ENCODE results near the gene IFT81. TPM values are rescaled to one million over a fixed set of nuclear protein-coding genes. Genes with fewer than 3 reads are reported as not detected.

Gene IFT81
- total RNA-seq, 1 experiment from 2014 or later: 32.9 TPM

DNA sequence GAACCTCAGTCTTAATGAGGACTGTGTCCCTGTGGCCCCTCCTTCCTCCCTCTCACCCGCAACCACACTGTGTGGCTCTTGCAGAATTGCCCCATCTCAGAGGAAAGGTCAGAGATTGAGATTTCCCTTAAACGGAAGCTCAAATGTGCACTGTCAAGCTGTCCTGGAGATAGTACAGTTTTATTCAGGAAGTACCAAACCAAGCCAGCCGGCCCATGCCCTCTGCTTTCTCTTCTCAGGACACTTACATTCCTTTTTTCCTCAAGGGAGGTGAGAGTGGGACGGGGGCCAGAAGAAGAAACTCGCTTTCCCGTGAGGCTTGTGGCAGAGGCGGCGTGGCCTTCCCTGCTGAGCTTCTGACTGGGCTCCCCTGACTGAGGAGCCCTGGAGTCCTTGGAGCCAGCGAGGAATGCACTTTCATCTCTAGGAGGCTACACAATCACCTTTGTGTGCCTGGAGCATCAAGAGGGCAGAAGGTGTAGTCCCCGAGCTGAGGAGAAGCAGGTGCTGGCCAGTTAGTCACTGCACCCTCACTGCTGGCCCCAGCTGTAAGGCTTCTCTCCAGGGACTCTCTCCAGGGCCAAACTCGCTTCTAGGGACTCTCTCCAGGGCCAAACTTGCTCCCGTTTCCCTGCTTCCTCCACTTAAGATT is 132.7 kb downstream of the IFT81 start:
- no peak overlapping the region for H3K4me3 ChIP-seq (ENCODE audit: low read depth, low read length, poor library complexity, severe bottlenecking)
- no peak for DNase-seq (ENCODE audit: low spot score)
- no peak overlapping the region for H3K27ac ChIP-seq (ENCODE audit: low read depth, low read length, poor library complexity, severe bottlenecking)
- H3K27me3 ChIP-seq (replicated peaks; ENCODE audit: insufficient read depth, low read depth, low read length, poor library complexity): no peaks in the 10 kb centered on the region
- ChIA-PET CTCF (no interaction called here), POLR2A (ENCODE audit: low non-redundant PET) (interaction anchor here (0.6 kb wide), 1 partner anchor 21 kb away, joined by 3 read pairs; no protein-coding TSS in a partner anchor)
- H3K4me1 ChIP-seq (ENCODE audit: insufficient read depth, low read length, poor library complexity, severe bottlenecking): no peaks in the 10 kb centered on the region
- TF ChIP-seq EZH2 (IDR thresholded peaks at IDR 0.05; ENCODE audit: borderline replicate concordance, low read depth, low read length, poor library complexity, severe bottlenecking): no peak
- TF ChIP-seq, protein P1, sequence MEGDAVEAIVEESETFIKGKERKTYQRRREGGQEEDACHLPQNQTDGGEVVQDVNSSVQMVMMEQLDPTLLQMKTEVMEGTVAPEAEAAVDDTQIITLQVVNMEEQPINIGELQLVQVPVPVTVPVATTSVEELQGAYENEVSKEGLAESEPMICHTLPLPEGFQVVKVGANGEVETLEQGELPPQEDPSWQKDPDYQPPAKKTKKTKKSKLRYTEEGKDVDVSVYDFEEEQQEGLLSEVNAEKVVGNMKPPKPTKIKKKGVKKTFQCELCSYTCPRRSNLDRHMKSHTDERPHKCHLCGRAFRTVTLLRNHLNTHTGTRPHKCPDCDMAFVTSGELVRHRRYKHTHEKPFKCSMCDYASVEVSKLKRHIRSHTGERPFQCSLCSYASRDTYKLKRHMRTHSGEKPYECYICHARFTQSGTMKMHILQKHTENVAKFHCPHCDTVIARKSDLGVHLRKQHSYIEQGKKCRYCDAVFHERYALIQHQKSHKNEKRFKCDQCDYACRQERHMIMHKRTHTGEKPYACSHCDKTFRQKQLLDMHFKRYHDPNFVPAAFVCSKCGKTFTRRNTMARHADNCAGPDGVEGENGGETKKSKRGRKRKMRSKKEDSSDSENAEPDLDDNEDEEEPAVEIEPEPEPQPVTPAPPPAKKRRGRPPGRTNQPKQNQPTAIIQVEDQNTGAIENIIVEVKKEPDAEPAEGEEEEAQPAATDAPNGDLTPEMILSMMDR (conservative IDR thresholded peaks at IDR 0.05; ENCODE audit: low read depth, low read length): no peak
- H3K36me3 ChIP-seq (ENCODE audit: insufficient read depth, low read length, poor library complexity, severe bottlenecking): no peaks in the 10 kb centered on the region
- no peaks in the 10 kb centered on the region for H3K9me3 ChIP-seq (ENCODE audit: low read depth, low read length, poor library complexity, severe bottlenecking)
- intact Hi-C loops (cut with micrococcal nuclease; ENCODE audit: unreplicated experiment): no loop called here
- no TSS peak for BruUV-seq (replicated peaks)

DNA sequence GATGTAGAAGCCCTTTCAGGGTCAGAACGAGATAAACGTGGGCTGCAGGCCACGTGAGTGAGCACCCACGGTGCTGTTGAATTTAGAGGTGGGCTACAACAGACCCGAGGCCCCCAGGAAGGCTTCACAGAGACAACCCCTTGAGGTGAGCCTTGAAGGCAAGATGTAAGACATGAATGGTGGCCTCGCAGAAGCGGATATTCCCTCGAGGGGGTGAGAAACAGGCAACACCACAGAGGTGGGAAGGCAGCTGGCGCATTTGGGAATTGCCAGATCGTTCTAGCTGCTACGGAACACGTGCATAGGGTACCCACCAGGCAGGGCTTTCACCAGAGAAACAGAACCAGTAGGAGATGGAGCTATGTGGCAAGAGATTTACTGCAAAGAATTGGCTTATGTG is 134.3 kb downstream of the IFT81 start:
- no TSS peak for BruUV-seq (replicated peaks)

DNA sequence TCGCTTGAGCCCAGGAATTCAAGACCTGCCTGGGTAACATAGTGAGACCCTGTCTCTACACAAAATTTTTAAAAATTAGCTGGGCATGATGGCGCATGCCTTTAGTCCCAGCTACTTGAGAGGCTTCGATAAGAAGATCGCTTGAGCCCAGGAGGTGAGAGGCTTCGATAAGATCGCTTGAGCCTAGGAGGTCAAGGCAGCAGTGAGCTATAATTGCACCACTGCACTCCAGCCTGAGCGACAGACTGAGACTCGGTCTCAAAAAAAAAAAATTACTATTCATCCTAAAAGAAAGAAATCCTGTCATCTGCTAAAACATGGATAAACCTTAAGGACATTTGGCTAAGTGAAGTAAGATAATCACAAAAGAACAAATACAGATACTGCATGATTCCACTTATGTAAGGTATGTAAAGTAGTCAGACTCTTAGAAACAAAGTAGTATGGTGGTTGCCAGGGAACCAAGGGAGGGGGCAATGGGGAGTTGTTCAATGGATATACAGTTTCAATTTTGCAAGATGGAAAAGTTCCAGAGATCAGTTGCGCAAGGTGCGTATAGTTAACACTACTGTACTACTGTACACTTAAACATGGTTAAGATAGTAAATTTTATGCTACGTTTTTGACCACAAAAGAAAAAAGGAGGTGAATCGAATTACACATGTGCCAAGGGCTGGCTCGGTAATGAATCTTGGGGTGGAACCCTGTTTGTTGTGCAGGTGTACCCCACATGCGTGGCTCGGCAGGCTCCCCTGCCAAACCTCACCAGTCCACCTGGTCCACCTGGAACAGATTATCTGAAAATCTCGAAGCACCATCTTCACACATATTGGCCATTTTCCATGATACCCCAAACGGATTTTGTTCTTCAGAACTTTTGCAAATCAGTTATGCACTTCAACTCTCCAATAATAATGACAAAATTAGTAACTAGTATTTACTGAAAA is 138.6 kb downstream of the IFT81 start:
- Histone ChIP-seq H3K9me3 (ENCODE audit: low read depth, low read length, poor library complexity, severe bottlenecking) (no peaks in the 10 kb centered on the region), H3K27me3 (replicated peaks; ENCODE audit: insufficient read depth, low read depth, low read length, poor library complexity) (no peaks in the 10 kb centered on the region), H3K27ac (ENCODE audit: low read depth, low read length, poor library complexity, severe bottlenecking) (no peak overlapping the region), H3K4me3 (ENCODE audit: low read depth, low read length, poor library complexity, severe bottlenecking) (no peak overlapping the region), H3K36me3 (ENCODE audit: insufficient read depth, low read length, poor library complexity, severe bottlenecking) (no peaks in the 10 kb centered on the region), H3K4me1 (ENCODE audit: insufficient read depth, low read length, poor library complexity, severe bottlenecking) (peaks cover 13% of the 10 kb centered on the region)
- ChIA-PET CTCF (no interaction called here), POLR2A (ENCODE audit: low non-redundant PET) (no interaction called here)
- BruUV-seq (replicated peaks): no TSS peak
- intact Hi-C loops (cut with micrococcal nuclease; ENCODE audit: unreplicated experiment): no loop called here
- TF ChIP-seq, protein P1 (conservative IDR thresholded peaks at IDR 0.05; ENCODE audit: low read depth, low read length): no peak
- no peak for TF ChIP-seq EZH2 (IDR thresholded peaks at IDR 0.05; ENCODE audit: borderline replicate concordance, low read depth, low read length, poor library complexity, severe bottlenecking)
- DNase-seq (ENCODE audit: low spot score): no peak

More for the DNA sequence above, 134.3 kb downstream of the IFT81 start:
- TF ChIP-seq, protein P1 (conservative IDR thresholded peaks at IDR 0.05; ENCODE audit: low read depth, low read length): no peak
- no peak for TF ChIP-seq EZH2 (IDR thresholded peaks at IDR 0.05; ENCODE audit: borderline replicate concordance, low read depth, low read length, poor library complexity, severe bottlenecking)
- Histone ChIP-seq H3K27me3 (replicated peaks; ENCODE audit: insufficient read depth, low read depth, low read length, poor library complexity) (no peaks in the 10 kb centered on the region), H3K36me3 (ENCODE audit: insufficient read depth, low read length, poor library complexity, severe bottlenecking) (no peaks in the 10 kb centered on the region), H3K9me3 (ENCODE audit: low read depth, low read length, poor library complexity, severe bottlenecking) (no peaks in the 10 kb centered on the region), H3K27ac (ENCODE audit: low read depth, low read length, poor library complexity, severe bottlenecking) (no peak overlapping the region), H3K4me1 (ENCODE audit: insufficient read depth, low read length, poor library complexity, severe bottlenecking) (no peaks in the 10 kb centered on the region), H3K4me3 (ENCODE audit: low read depth, low read length, poor library complexity, severe bottlenecking) (no peak overlapping the region)
- intact Hi-C loops (cut with micrococcal nuclease; ENCODE audit: unreplicated experiment): no loop called here
- no peak for DNase-seq (ENCODE audit: low spot score)
- ChIA-PET CTCF (no interaction called here), POLR2A (ENCODE audit: low non-redundant PET) (no interaction called here)
